Mesothelial cell of epicardium (in vitro differentiated cells): ENCODE measurements around the gene MYO1H. TPM values are rescaled to one million over a fixed set of nuclear protein-coding genes. Genes with fewer than 3 reads are reported as not detected.
A peak's percentile ranks its signal among the peaks of the same experiment; 100 is the strongest.
"Not testable (repeated sequence)": the region's sequence is repeated elsewhere in the genome, so short reads cannot be mapped to it uniquely, and the experiment has no call there.

ENCODE experiments used
- DNase-seq, 2 experiments: peaks; one replicate each; pipeline ENCODE4 v3.0.0; 2021; ENCODE audit warnings: low spot score in 2 of 2; ENCODE audit not compliant: unreplicated experiment in 2 of 2
- H3K27ac Mint-ChIP-seq: 2 replicates; pipeline ENCODE4 v1.8.0; 2021; ENCODE audit warnings: mixed read lengths
- H3K27me3 Mint-ChIP-seq: 2 replicates; pipeline ENCODE4 v1.8.0; 2021; ENCODE audit warnings: low read depth, mixed read lengths
- H3K36me3 Mint-ChIP-seq: 2 replicates; pipeline ENCODE4 v1.8.0; 2021; ENCODE audit warnings: mixed read lengths
- H3K4me1 Mint-ChIP-seq: 2 replicates; pipeline ENCODE4 v1.8.0; 2021; ENCODE audit warnings: mixed read lengths
- H3K4me3 Mint-ChIP-seq: 2 replicates; pipeline ENCODE4 v1.8.0; 2021; ENCODE audit warnings: mild to moderate bottlenecking, moderate library complexity, mixed read lengths
- H3K9me3 Mint-ChIP-seq: 2 replicates; pipeline ENCODE4 v1.8.0; 2021; ENCODE audit warnings: mixed read lengths
- total RNA-seq: library from RNA; stranded (reverse); gene quantifications from 3 replicates; pipeline ENCODE4 v1.2.1, GENCODE V29; 2021
- TF ChIP-seq, protein P1 (sequence below): fragments of 200-600 bp; sonication (generic); IDR thresholded peaks from one replicate; pipeline ENCODE4 v1.5.0; 2021; ENCODE audit warnings: antibody characterized with exemption; ENCODE audit not compliant: unreplicated experiment

The MYO1H gene
- total RNA-seq, 1 donor from 2014 or later, result not detected

DNA sequence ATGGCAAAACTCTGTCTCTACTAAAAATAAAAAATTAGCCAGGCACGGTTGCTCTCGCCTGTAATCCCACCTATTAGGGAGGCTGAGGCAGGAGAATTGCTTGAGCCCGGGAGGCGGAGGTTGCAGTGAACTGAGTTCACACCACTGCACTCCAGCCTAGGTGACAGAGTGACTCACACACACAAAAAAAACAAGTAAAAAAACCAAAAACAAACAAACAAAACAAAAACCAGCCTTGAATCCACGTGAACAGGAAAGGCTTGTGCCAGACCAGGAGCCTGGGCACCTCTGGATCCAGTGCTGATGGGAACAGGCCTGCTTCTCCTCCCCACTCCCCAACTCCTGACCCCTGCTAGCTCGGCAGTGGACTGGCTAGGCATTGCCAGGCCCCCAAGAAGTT lies 42.2 kb upstream of the MYO1H start:
- H3K9me3 Mint-ChIP-seq, result no peaks in the 10 kb centered on the region
- H3K4me1 Mint-ChIP-seq, result peaks cover 6% of the 10 kb centered on the region
- H3K4me3 Mint-ChIP-seq, result no peak overlapping the region
- no peaks in the 10 kb centered on the region for H3K36me3 Mint-ChIP-seq
- peaks cover 86% of the 10 kb centered on the region for H3K27me3 Mint-ChIP-seq
- no peak overlapping the region for H3K27ac Mint-ChIP-seq
- DNase-seq, result no peak
- TF ChIP-seq, protein P1, sequence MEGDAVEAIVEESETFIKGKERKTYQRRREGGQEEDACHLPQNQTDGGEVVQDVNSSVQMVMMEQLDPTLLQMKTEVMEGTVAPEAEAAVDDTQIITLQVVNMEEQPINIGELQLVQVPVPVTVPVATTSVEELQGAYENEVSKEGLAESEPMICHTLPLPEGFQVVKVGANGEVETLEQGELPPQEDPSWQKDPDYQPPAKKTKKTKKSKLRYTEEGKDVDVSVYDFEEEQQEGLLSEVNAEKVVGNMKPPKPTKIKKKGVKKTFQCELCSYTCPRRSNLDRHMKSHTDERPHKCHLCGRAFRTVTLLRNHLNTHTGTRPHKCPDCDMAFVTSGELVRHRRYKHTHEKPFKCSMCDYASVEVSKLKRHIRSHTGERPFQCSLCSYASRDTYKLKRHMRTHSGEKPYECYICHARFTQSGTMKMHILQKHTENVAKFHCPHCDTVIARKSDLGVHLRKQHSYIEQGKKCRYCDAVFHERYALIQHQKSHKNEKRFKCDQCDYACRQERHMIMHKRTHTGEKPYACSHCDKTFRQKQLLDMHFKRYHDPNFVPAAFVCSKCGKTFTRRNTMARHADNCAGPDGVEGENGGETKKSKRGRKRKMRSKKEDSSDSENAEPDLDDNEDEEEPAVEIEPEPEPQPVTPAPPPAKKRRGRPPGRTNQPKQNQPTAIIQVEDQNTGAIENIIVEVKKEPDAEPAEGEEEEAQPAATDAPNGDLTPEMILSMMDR, result no peak

DNA sequence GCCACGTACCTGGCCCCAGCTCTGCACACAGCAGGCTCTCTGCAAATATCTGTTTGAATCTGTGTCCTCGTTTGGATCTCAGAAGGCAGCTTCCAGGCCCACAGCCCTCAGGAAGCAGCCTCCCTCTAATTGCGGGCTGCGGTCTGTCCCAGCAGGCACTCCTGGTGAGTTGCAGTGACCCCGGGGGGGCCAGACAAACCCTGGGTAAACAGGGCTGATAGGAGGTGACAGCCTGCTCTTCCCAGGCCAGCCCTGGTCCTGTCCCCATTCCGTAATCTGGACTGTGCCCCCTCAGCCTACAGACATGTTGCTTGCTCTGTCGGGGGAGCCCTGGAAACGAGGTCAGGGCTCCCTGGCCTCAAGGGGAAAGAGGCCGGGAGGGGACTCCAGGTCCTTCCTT lies 40.6 kb upstream of the MYO1H start:
- H3K4me3 Mint-ChIP-seq, result no peak overlapping the region
- no peak overlapping the region for H3K27ac Mint-ChIP-seq
- H3K27me3 Mint-ChIP-seq, result peaks cover 92% of the 10 kb centered on the region
- H3K4me1 Mint-ChIP-seq, result peaks cover 19% of the 10 kb centered on the region
- H3K9me3 Mint-ChIP-seq, result no peaks in the 10 kb centered on the region
- no peak for DNase-seq
- TF ChIP-seq, protein P1, result no peak
- H3K36me3 Mint-ChIP-seq, result no peaks in the 10 kb centered on the region

DNA sequence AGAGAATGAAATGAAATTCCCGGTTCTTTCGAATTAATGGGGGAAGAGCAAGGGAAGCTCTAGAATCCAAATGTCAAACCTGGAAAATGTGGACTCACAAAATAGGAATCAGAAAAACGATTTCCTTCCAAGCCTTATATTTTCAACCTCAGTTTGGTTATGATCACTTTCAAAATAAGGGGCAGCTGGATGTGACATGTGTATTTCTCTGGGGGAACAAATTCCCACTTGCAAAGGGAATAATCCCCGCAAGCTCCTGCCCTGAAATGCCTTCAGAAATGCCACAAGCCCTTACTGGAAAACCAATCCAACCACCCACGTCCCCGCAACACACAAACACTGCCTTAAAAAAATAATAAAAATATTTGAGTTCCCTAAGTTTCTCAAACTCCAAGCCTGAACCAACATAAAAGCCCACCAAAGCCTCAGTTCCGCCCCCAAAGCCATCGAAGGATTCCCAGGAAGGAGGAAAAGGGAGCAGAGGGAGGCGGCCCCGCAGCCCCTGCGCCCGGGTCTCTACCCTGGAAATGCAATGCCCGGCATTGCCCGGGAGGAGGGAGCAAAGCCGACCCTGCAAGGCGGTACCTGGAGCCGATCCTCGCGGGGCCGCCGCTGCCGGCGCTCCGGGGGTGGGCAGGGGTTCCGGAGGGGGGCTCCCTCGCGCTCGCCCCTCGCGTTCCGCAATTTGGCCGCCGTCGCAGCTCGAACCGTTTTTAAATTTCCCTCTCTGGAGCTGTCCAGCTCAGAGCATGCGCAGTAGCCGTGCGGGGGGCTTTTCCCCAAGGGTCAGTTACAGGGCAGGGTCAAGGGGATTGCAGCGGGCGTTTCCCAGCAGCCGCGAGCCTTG lies 38.9 kb upstream of the MYO1H start, which contains the start of gene FOXN4:
TSS of gene FOXN4 (minus strand) at position 751 of the 847 bp plus-strand sequence. CDS start 963 bp downstream, outside the sequence.
- Mint-ChIP-seq H3K27me3 (peaks cover 93% of the 10 kb centered on the region), H3K9me3 (no peaks in the 10 kb centered on the region), H3K4me3 (peak within 1 kb of the TSS; percentile 85), H3K4me1 (peaks cover 23% of the 10 kb centered on the region), H3K36me3 (no peaks in the 10 kb centered on the region), H3K27ac (peak within 1 kb of the TSS; percentile 47)
- peak in 1 of 2 experiments; percentile 58 for DNase-seq
- TF ChIP-seq, protein P1, result no peak

DNA sequence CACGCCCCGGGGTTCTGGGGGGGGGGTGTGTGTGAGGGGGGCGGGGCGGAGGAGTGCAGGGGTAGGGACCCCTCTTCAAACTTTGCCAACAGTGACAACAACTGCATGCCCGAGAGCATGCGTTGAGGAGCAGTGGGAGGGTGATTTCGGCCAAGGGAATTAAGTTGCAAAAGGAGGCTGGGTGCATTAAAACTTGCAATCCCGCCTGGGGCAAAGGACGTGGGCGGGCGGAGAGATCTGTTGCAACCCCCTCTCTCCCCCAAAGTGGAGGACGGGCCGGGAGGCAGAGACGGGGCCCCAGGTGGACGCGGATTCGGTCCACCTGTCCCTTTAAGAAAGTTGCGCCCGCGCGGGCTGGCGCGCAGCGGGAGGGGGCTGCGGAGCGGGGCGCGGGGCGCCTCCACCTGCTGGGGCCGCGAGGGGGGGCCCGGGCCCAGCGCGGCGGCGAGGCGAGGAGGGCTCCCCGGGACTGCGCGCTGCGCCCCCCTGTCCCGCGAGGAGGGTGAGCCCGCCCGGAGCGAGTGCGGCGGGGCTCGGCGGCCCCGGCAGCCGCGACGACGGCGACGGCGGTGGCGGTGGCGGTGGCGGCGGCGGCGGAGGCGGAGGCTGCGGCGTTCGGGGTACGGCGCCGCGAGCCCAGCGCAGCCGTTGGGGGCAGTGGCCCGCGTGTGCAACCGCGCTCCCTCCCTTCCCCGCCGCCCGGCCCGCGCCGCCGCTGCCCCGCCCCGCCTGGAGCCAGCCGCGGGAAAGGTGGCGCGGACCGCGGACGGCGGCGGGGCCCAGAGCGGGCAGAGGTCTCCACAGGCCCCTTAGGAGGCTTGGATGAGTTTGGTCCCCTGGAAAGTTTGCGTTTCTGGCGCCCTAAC lies 38.1 kb upstream of the MYO1H start:
- H3K27ac Mint-ChIP-seq, result peak overlapping the region; percentile 47
- DNase-seq, result no peak
- TF ChIP-seq, protein P1, result no peak
- H3K4me1 Mint-ChIP-seq, result peaks cover 23% of the 10 kb centered on the region
- no peaks in the 10 kb centered on the region for H3K36me3 Mint-ChIP-seq
- H3K9me3 Mint-ChIP-seq, result no peaks in the 10 kb centered on the region
- H3K27me3 Mint-ChIP-seq, result peaks cover 92% of the 10 kb centered on the region
- H3K4me3 Mint-ChIP-seq, result peak overlapping the region; percentile 85

DNA sequence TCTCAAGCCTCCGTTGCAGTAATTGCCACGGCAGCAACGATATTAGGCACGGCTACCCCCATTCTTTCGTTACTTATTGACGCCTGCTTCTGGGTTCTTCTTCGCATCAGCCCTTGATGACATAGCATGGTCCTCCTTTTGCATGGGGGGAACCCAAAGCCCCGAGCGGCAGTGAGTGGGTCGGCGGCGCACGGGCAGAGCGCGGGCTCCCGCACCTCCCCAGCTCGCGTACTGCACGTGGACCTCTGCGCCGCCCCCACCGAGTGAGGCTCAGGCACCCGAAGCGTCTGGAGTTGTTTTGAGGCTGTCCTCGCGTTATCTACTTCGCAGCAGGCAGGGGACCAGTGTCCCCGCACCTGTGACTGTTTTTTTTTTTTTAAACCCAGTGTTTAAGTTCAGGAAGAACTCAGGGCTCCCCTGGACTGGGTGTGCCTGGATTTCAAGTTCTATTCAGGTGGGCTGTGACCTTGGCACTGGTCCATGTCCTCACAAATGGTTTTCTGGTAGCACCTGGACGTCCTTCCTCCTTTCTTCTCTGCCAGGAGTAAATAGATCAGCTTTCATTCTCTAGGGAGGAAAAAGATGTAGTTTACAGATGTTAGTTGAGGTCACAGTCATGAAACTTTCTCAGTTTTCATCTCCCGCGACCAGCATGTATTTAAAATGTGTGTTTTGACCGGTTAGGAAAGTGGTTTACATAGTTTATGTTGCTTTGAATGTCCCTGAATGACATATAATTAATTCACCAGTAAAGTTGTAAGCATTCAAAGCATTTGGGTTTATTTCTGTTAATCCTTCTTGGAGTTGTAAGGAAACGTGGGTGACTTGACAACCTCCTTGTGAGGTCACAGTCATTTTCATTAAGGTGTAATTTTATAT lies 37.2 kb upstream of the MYO1H start:
- peak overlapping the region; percentile 66 for H3K4me3 Mint-ChIP-seq
- peaks cover 23% of the 10 kb centered on the region for H3K4me1 Mint-ChIP-seq
- H3K9me3 Mint-ChIP-seq, result no peaks in the 10 kb centered on the region
- no peak overlapping the region for H3K27ac Mint-ChIP-seq
- TF ChIP-seq, protein P1, result no peak
- H3K36me3 Mint-ChIP-seq, result no peaks in the 10 kb centered on the region
- peaks cover 92% of the 10 kb centered on the region for H3K27me3 Mint-ChIP-seq
- no peak for DNase-seq

DNA sequence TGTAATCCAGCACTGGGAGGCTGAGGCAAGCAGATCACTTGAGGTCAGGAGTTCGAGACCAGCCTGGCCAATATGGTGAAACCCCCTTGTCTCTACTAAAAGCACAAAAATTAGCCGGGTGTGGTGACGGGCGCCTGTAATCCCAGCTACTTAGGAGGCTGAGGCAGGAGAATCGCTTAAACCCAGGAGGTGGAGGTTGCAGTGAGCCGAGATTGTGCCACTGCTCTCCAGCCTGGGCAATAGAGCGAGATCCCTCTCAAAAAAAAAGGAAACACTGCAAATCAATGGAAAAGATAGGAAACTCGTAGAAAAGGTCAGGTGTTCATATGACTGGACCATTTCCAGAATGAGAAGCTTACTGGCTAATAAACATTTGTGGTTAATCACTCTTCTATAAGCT lies 26.4 kb upstream of the MYO1H start:
- DNase-seq, H3K4me1 Mint-ChIP-seq, H3K4me3 Mint-ChIP-seq, H3K36me3 Mint-ChIP-seq, H3K9me3 Mint-ChIP-seq, H3K27ac Mint-ChIP-seq: not testable (repeated sequence)
- peaks cover 88% of the 10 kb centered on the region for H3K27me3 Mint-ChIP-seq
